OCI-LY1 (cell line): ENCODE results near the gene CHST8.

Experiments
- H2AFZ ChIP-seq: fragments of 200-600 bp; sonication (generic), shearing (Covaris generic); 2 replicates; pipeline ENCODE4 v1.6.0; 2014; ENCODE audit warnings: antibody characterized with exemption, mild to moderate bottlenecking, low read length
- H3F3A ChIP-seq: fragments of 200-600 bp; sonication (generic), shearing (Covaris generic); 2 replicates; pipeline ENCODE4 v1.6.0; 2014; ENCODE audit warnings: mild to moderate bottlenecking, antibody characterized with exemption, low read length, moderate library complexity; ENCODE audit not compliant: insufficient read depth
- H3K27ac ChIP-seq: fragments of 200-600 bp; sonication (generic); 2 replicates; pipeline ENCODE4 v1.5.1; 2014; ENCODE audit warnings: low read length, mixed run types, mild to moderate bottlenecking, low read depth; ENCODE audit not compliant: poor library complexity, severe bottlenecking
- H3K27me3 ChIP-seq: fragments of 200-600 bp; sonication (generic); 2 replicates; pipeline ENCODE4 v1.6.0; 2014; ENCODE audit warnings: antibody characterized with exemption, mild to moderate bottlenecking, low read length, moderate library complexity; ENCODE audit not compliant: insufficient read depth
- H3K36me3 ChIP-seq: fragments of 200-600 bp; sonication (generic); 2 replicates; pipeline ENCODE4 v1.6.1; 2014; ENCODE audit warnings: mild to moderate bottlenecking, antibody characterized with exemption, low read length, moderate library complexity, mixed read lengths; ENCODE audit not compliant: insufficient read depth
- H3K4me1 ChIP-seq: fragments of 200-600 bp; sonication (generic); 2 replicates; pipeline ENCODE4 v1.5.1; 2014; ENCODE audit warnings: mild to moderate bottlenecking, low read length, moderate library complexity; ENCODE audit not compliant: insufficient read depth, severe bottlenecking
- H3K4me2 ChIP-seq: fragments of 200-600 bp; sonication (generic), shearing (Covaris generic); 2 replicates; pipeline ENCODE4 v1.6.1; 2014; ENCODE audit warnings: low read length
- H3K4me3 ChIP-seq: fragments of 200-600 bp; sonication (generic); 2 replicates; pipeline ENCODE4 v1.5.1; 2014; ENCODE audit warnings: low read length, low read depth, mild to moderate bottlenecking, mixed read lengths; ENCODE audit not compliant: poor library complexity, severe bottlenecking
- H3K79me2 ChIP-seq: fragments of 200-600 bp; shearing (Covaris generic); 2 replicates; pipeline ENCODE4 v1.6.1; 2016; ENCODE audit warnings: mixed run types, low read length, mixed read lengths; ENCODE audit not compliant: insufficient read depth
- H3K9ac ChIP-seq: fragments of 200-600 bp; sonication (generic), shearing (Covaris generic); 2 replicates; pipeline ENCODE4 v1.6.1; 2014; ENCODE audit warnings: mild to moderate bottlenecking, low read length, mixed read lengths
- H3K9me2 ChIP-seq: fragments of 200-600 bp; sonication (generic), shearing (Covaris generic); 2 replicates; pipeline ENCODE4 v1.6.1; 2014; ENCODE audit warnings: low read depth, mild to moderate bottlenecking, low read length, mixed read lengths
- H3K9me3 ChIP-seq: fragments of 200-600 bp; shearing (Covaris generic); 2 replicates; pipeline ENCODE4 v1.6.1; 2014; ENCODE audit warnings: low read length, mixed read lengths
- H4K20me1 ChIP-seq: fragments of 200-600 bp; sonication (generic), shearing (Covaris generic); 2 replicates; pipeline ENCODE4 v1.6.0; 2016; ENCODE audit warnings: mild to moderate bottlenecking, low read length; ENCODE audit not compliant: insufficient read depth
- CTCF ChIP-seq: fragments of 200-600 bp; sonication (generic), shearing (Covaris generic); IDR thresholded peaks from 2 replicates; pipeline ENCODE4 v1.5.1; 2017; ENCODE audit warnings: mild to moderate bottlenecking, antibody characterized with exemption, low read length, moderate library complexity, mixed read lengths
- EZH2 ChIP-seq: fragments of 200-600 bp; sonication (generic), shearing (Covaris generic); IDR thresholded peaks from 2 replicates; pipeline ENCODE4 v1.8.0; 2017; ENCODE audit warnings: borderline replicate concordance, mixed run types, mild to moderate bottlenecking, antibody characterized with exemption, low read length, moderate library complexity, mixed read lengths

Gene CHST8

DNA sequence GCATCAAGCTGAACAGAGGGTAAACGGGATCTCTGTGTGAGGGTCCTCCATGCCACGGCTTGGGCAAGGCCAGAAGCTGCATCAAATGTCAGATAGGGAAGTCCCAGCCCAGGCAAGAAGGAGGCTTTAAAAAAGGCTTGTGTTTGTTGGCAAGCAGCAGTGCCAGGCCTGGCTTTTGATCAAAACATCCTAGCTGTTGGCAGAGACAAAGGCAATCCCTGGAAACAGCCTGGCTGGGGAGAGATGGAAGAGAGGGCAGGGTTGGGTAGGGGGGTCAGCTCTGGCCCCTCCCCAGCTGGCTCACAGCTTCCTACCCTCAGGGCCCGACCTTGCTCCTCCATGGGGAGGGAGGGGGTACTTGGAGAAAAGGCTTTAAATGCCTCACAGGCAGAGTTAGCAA lies 113.2 kb downstream of the CHST8 start:
- Histone ChIP-seq H3F3A (no peaks in the 10 kb centered on the region), H3K9me2 (no peaks in the 10 kb centered on the region), H3K4me1 (no peaks in the 10 kb centered on the region), H3K27ac (no peak overlapping the region), H4K20me1 (no peaks in the 10 kb centered on the region), H2AFZ (no peak overlapping the region), H3K4me3 (no peak overlapping the region), H3K9me3 (no peaks in the 10 kb centered on the region), H3K79me2 (no peaks in the 10 kb centered on the region), H3K9ac (no peak overlapping the region), H3K27me3 (no peaks in the 10 kb centered on the region), H3K36me3 (no peaks in the 10 kb centered on the region), H3K4me2 (no peak overlapping the region)
- TF ChIP-seq EZH2 (no peak), CTCF (no peak)

DNA sequence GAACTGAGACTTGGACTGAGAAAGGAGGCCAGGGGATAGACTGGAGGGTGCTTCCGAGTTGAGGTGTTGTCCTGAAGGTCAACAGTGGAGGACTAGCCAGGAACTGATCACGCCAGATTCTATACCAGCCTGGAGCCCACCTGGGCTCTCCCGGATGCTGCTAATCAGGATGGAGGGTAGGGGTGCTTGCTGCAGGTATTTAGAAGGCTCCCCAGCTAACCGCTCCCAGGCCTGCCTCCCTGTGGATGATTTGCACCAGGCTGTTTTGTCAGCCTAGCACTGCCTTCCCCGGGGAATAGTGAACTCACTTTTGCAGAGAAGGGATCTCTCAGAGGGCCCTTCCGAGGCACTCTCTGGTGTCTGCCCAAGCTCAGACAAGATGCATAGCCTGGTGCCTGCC lies 114.4 kb downstream of the CHST8 start:
- H3F3A ChIP-seq = no peaks in the 10 kb centered on the region
- no peaks in the 10 kb centered on the region for H3K36me3 ChIP-seq
- no peaks in the 10 kb centered on the region for H3K4me1 ChIP-seq
- no peaks in the 10 kb centered on the region for H3K27me3 ChIP-seq
- no peaks in the 10 kb centered on the region for H3K9me3 ChIP-seq
- no peaks in the 10 kb centered on the region for H3K9me2 ChIP-seq
- H2AFZ ChIP-seq = no peak overlapping the region
- H3K79me2 ChIP-seq = no peaks in the 10 kb centered on the region
- H3K27ac ChIP-seq = no peak overlapping the region
- H3K4me3 ChIP-seq = no peak overlapping the region
- no peak overlapping the region for H3K9ac ChIP-seq
- no peaks in the 10 kb centered on the region for H4K20me1 ChIP-seq
- TF ChIP-seq CTCF (no peak), EZH2 (no peak)
- no peak overlapping the region for H3K4me2 ChIP-seq

DNA sequence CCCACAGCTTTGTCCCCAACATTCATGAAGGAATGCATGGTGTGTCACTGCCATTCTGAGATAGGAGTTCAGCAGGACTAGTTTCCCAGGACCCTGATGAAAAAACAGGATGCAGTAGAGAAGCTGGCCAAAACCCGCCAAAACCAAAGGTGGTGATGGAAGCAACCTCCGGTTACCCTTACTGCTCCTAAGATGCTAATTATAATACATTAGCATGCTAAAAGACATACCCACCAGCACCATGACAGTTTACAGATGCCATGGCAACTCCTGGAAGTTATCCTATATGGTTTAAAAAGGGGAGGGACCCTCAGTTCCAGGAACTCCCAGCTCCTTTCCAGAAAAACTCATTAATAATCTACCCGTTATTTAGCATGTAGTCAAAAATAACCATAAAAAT lies 115.0 kb downstream of the CHST8 start:
- Histone ChIP-seq H3F3A (no peaks in the 10 kb centered on the region), H3K27ac (no peak overlapping the region), H3K9ac (no peak overlapping the region), H4K20me1 (no peaks in the 10 kb centered on the region), H3K27me3 (no peaks in the 10 kb centered on the region), H3K9me3 (no peaks in the 10 kb centered on the region), H3K4me3 (no peak overlapping the region), H3K4me2 (no peak overlapping the region), H2AFZ (no peak overlapping the region), H3K9me2 (no peaks in the 10 kb centered on the region), H3K4me1 (no peaks in the 10 kb centered on the region), H3K79me2 (no peaks in the 10 kb centered on the region), H3K36me3 (no peaks in the 10 kb centered on the region)
- TF ChIP-seq EZH2 = no peak
- TF ChIP-seq CTCF = no peak
